Measurements from ENCODE around the gene APOF. TPM values are rescaled to one million over a fixed set of nuclear protein-coding genes. Genes with fewer than 3 reads are reported as not detected.
"Not testable (repeated sequence)": the region's sequence is repeated elsewhere in the genome, so short reads cannot be mapped to it uniquely, and the experiment has no call there.

Gene APOF
- total and polyA plus RNA-seq, 2 of the 8 experiments (the other 6 are each of a cell fraction or from before 2014, with no cell fraction given) = not detected

DNA sequence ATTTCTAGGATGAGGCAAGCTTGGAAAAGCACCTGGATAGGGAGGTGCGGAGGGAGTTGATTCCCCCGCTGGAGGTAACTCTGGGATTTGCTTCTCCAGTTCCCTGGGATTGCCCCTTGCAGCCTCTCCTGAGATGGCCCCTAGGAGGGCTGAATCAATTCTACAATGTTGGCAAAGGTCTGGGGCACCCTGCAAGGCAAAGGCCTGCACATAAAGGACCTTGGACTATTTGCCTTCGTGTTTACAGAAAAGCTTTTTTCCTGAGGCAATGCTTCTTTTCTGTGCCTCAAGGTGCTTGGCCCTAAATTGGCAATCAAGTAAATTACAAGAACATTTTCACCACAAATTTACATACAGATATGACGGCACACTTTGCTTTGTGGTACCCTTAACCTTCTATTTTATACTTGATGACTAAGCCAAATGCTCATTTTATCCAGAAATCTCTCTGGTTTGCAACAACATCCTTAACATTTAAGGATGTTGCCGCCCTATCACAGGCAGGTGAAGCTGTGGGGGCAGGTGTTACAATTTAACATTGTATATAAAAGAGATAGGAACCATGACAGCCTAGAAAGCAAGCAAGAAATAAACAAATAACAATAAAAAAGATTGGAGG, 46.3 kb upstream of the APOF start (continued):
- TF ChIP-seq RXRA (IDR thresholded peaks at IDR 0.05; ENCODE audit: insufficient read depth, low read depth, low read length) (no peak), POLR2A (IDR thresholded peaks at IDR 0.05; ENCODE audit: control extremely low read depth in 1 of 2, low read depth in 2 of 2, low read length in 2 of 2) (no peak)

DNA sequence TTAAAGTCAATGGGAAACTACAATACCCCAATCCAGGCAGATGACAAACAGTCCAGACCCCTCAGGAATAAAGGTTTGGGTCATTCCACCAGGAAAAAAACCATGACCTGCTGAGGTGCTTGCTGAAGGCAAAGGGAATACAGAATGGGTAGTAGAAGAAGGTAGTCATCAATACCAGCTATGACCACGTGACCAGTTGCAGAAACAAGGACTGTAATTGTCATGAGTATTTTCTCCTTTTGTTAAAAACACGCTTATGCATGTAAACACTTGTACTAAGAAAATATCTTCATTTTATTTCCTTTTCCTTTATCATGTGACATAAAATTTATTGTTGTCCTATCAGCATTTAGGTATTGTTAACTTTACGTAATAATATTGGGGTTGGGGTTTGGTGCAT, 41.6 kb upstream of the APOF start:
- H3K56ac ChIP-seq (replicated peaks; ENCODE audit: insufficient read length, low read depth, low read length); FAIRE-seq; H3K79me2 ChIP-seq (ENCODE audit: control insufficient read depth in 1 of 2, insufficient read depth in 2 of 2, low read length in 2 of 2); H3K27me3 ChIP-seq (replicated peaks in 1 of 4; ENCODE audit: control insufficient read depth in 3 of 4, extremely low read depth in 1 of 4, insufficient read depth in 3 of 4, low read length in 3 of 4); H2AK5ac ChIP-seq (ENCODE audit: low read depth, low read length); H4K5ac ChIP-seq (ENCODE audit: insufficient read length, low read depth, low read length); H2BK5ac ChIP-seq (ENCODE audit: low read depth, low read length); H3K27ac ChIP-seq (ENCODE audit: low read depth, low read length); H3K9ac ChIP-seq (replicated peaks in 1 of 4; ENCODE audit: extremely low read depth in 1 of 4, low read depth in 3 of 4, low read length in 3 of 4); H2BK12ac ChIP-seq (ENCODE audit: low read depth, low read length); H3K4me3 ChIP-seq (ENCODE audit: extremely low read depth in 1 of 4, insufficient read depth in 2 of 4, low read depth in 3 of 4, low read length in 4 of 4); DNase-seq (ENCODE audit: low read depth in 1 of 2, low spot score in 2 of 2); H2AFZ ChIP-seq (ENCODE audit: low read length); CTCF ChIA-PET (ENCODE audit: partially characterized antibody); H3K23ac ChIP-seq (ENCODE audit: insufficient read length); H4K8ac ChIP-seq (ENCODE audit: extremely low read depth, insufficient read depth, low read length); H3K14ac ChIP-seq (ENCODE audit: insufficient read length); H2BK15ac ChIP-seq (ENCODE audit: low read length); H4K91ac ChIP-seq (replicated peaks; ENCODE audit: insufficient read length, low read length); H2BK20ac ChIP-seq (ENCODE audit: low read length); H3K36me3 ChIP-seq (ENCODE audit: control insufficient read depth in 2 of 4, insufficient read depth in 4 of 4, low read length in 3 of 4); H3K4ac ChIP-seq (replicated peaks; ENCODE audit: insufficient read length, low read depth, low read length); H4K20me1 ChIP-seq (replicated peaks in 1 of 2; ENCODE audit: control insufficient read depth in 1 of 2, insufficient read depth in 2 of 2, low read length in 2 of 2); H3K4me2 ChIP-seq (ENCODE audit: insufficient read depth in 1 of 2, low read depth in 2 of 2, low read length in 2 of 2); H3K9me3 ChIP-seq (ENCODE audit: insufficient read depth in 2 of 2, low read depth in 1 of 2, low read length in 1 of 2); H3K23me2 ChIP-seq (ENCODE audit: low read depth, low read length); POLR2A ChIA-PET (ENCODE audit: partially characterized antibody); H3K4me1 ChIP-seq (replicated peaks in 1 of 4; ENCODE audit: control insufficient read depth in 3 of 4, insufficient read depth in 4 of 4, low read length in 3 of 4); H3K79me1 ChIP-seq (ENCODE audit: low read depth, low read length); H3K18ac ChIP-seq (ENCODE audit: extremely low read depth, low read length); H2BK120ac ChIP-seq (replicated peaks; ENCODE audit: low read depth, low read length): not testable (repeated sequence)
- WGBS, 2 experiments (ENCODE audit: extremely low coverage in 1 of 2, insufficient coverage in 1 of 2, insufficient read length in 1 of 2, insufficient replicate concordance in 2 of 2, low coverage in 1 of 2, low lambda C conversion rate in 2 of 2, missing lambda C conversion rate in 1 of 2) = 87% methylated on average over 3 of the region's 3 CpGs; no CpG with 5 or more reads in 1 of the 2 experiments
